ENCODE measurements around the gene SURF1. TPM values are rescaled to one million over a fixed set of nuclear protein-coding genes. Genes with fewer than 3 reads are reported as not detected.
A peak's percentile ranks its signal among the peaks of the same experiment; 100 is the strongest.

SURF1 gene
- total and polyA plus RNA-seq, 7 donors, result 27.7 to 127 (median 54.9) TPM

DNA sequence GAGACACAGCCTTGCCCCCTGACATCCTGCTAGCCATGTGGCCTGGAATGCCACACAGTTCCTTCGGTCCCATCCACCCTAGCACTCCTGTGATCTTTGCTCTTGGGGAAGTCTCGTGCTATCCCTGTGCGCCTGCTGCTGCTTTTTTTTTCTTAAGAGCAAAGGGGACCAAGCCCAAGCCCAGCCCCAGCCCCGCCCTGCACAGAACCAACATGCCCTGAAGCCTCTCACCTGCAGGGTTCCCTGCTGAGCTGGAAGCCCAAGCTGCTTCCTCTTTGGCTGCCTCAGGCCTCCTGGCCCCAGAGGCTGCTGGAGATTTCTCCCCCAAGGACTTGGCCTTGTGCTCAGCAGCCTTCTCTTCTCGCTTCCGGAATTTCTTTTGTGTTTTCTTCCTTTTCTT is 22.1 kb downstream of the SURF1 start:
- Histone ChIP-seq H3K4me1 (peaks cover 16% of the 10 kb centered on the region), H3K9me3 (no peaks in the 10 kb centered on the region), H3K36me3 (ENCODE audit: insufficient read depth in 1 of 2, low read depth in 1 of 2) (peaks cover 8 to 64% of the 10 kb centered on the region in 2 donors), H3K27ac (no peak overlapping the region), H3K27me3 (ENCODE audit: insufficient read depth in 3 of 3, low read length in 2 of 3) (no peaks in the 10 kb centered on the region), H3K4me3 (no peak overlapping the region)
- ATAC-seq, result no peak
- DNase-seq, result peak in 1 of 2 donors; percentile 43
- 88 to 94% (median 91%) methylated on average over 6 of the region's 6 CpGs for WGBS, 3 donors
- intact Hi-C loops (cut with DNase I), result loop anchor here (5.0 to 10.0 kb wide), 3 partner anchors 143 to 289 kb away; partner anchors contain the start of gene SLC2A6 (in 1 of the 2)
- TF ChIP-seq, protein P1, sequence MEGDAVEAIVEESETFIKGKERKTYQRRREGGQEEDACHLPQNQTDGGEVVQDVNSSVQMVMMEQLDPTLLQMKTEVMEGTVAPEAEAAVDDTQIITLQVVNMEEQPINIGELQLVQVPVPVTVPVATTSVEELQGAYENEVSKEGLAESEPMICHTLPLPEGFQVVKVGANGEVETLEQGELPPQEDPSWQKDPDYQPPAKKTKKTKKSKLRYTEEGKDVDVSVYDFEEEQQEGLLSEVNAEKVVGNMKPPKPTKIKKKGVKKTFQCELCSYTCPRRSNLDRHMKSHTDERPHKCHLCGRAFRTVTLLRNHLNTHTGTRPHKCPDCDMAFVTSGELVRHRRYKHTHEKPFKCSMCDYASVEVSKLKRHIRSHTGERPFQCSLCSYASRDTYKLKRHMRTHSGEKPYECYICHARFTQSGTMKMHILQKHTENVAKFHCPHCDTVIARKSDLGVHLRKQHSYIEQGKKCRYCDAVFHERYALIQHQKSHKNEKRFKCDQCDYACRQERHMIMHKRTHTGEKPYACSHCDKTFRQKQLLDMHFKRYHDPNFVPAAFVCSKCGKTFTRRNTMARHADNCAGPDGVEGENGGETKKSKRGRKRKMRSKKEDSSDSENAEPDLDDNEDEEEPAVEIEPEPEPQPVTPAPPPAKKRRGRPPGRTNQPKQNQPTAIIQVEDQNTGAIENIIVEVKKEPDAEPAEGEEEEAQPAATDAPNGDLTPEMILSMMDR (IDR thresholded peaks at IDR 0.05), result no peak

- no peak for ATAC-seq
- no peak overlapping the region for H3K4me3 ChIP-seq
- no peaks in the 10 kb centered on the region for H3K27me3 ChIP-seq (ENCODE audit: insufficient read depth in 3 of 3, low read length in 2 of 3)
- peaks cover 11% of the 10 kb centered on the region for H3K4me1 ChIP-seq
- peak in 1 of 2 donors; percentile 34 for DNase-seq
- peaks cover 8 to 58% of the 10 kb centered on the region in 2 donors for H3K36me3 ChIP-seq (ENCODE audit: insufficient read depth in 1 of 2, low read depth in 1 of 2)
- TF ChIP-seq, protein P1 (IDR thresholded peaks at IDR 0.05), result no peak
- 87 to 97% (median 89%) methylated on average over 9 to 10 of the region's 10 CpGs for WGBS, 3 donors
- intact Hi-C loops (cut with DNase I), result loop anchor here (5.0 to 10.0 kb wide), 3 partner anchors 144 to 289 kb away; partner anchors contain the start of gene SLC2A6 (in 1 of the 2)
- no peaks in the 10 kb centered on the region for H3K9me3 ChIP-seq
- H3K27ac ChIP-seq, result no peak overlapping the region
Observed at GRCh38 chr9:133333566-133333965, 22.7 kb downstream of the SURF1 start.

DNA sequence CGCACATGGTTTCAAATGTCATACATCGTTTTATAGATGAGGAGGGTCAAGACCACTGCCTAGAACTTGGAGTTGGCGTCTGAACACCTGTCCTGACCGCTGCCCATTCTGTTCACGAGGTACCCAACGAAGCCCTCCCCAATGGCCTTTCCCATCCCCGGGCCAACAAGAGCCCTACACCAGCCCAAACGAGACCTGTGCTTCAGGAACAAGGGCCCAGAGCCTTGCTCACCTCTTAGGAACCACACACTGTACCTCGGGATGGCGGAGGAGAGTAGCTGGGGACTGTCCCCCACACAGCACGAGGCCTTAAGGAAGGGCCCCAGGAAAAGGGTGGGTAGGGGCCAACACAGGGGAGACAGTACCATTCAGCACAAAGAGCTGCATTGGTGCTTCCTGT is 23.3 kb downstream of the SURF1 start:
- H3K4me3 ChIP-seq, result no peak overlapping the region
- 86 to 87% (median 86%) methylated on average over 11 of the region's 11 CpGs for WGBS, 3 donors
- H3K36me3 ChIP-seq (ENCODE audit: insufficient read depth in 1 of 2, low read depth in 1 of 2), result peaks cover 8 to 57% of the 10 kb centered on the region in 2 donors
- no peaks in the 10 kb centered on the region for H3K9me3 ChIP-seq
- intact Hi-C loops (cut with DNase I), result loop anchor here (5.0 to 10.0 kb wide), 3 partner anchors 144 to 288 kb away; partner anchors contain the start of gene SLC2A6 (in 1 of the 2)
- DNase-seq, result no peak
- TF ChIP-seq, protein P1 (IDR thresholded peaks at IDR 0.05), result no peak
- no peak for ATAC-seq
- H3K27ac ChIP-seq, result no peak overlapping the region
- H3K27me3 ChIP-seq (ENCODE audit: insufficient read depth in 3 of 3, low read length in 2 of 3), result no peaks in the 10 kb centered on the region
- peaks cover 11% of the 10 kb centered on the region for H3K4me1 ChIP-seq

DNA sequence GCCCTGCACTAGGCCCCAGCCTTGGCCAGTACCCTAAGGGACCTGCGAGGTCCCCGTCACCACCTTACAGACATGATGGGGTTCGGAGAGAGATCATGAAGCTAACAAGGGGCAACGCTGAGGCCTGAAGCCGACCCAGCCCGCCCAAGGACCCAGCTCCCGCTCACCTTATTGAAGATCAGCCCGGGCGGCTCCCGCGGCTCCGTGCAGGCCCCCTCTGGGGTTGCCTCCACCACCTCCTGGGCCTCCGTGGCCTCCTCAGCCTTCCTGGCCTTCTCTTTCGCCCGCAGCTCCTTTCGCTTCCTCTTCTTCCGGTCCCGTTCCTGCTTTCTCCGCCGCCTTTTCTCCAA is 23.9 kb downstream of the SURF1 start:
- no peak overlapping the region for H3K27ac ChIP-seq
- intact Hi-C loops (cut with DNase I), result loop anchor here (5.0 to 10.0 kb wide), 3 partner anchors 145 to 288 kb away; partner anchors contain the start of gene SLC2A6 (in 1 of the 2)
- H3K4me3 ChIP-seq, result no peak overlapping the region
- H3K27me3 ChIP-seq (ENCODE audit: insufficient read depth in 3 of 3, low read length in 2 of 3), result no peaks in the 10 kb centered on the region
- H3K9me3 ChIP-seq, result no peaks in the 10 kb centered on the region
- ATAC-seq (no peak), DNase-seq (peak in 1 of 2 donors; percentile 42)
- peaks cover 8 to 57% of the 10 kb centered on the region in 2 donors for H3K36me3 ChIP-seq (ENCODE audit: insufficient read depth in 1 of 2, low read depth in 1 of 2)
- H3K4me1 ChIP-seq, result peaks cover 11% of the 10 kb centered on the region
- WGBS, 3 donors, result 85 to 93% (median 90%) methylated on average over 20 of the region's 20 CpGs
- TF ChIP-seq, protein P1 (IDR thresholded peaks at IDR 0.05), result no peak

All from psoas muscle (tissue), 8 donors.